Esophagus squamous epithelium (tissue), 5 donors: ENCODE measurements around the gene FAM124A. TPM values are rescaled to one million over a fixed set of nuclear protein-coding genes. Genes with fewer than 3 reads are reported as not detected.

ENCODE experiments used
- DNase-seq: peaks from one replicate; lab custom pipeline; 2025; lab: John Stamatoyannopoulos, UW
- H3K27ac ChIP-seq, 4 donors: fragments of 200-600 bp; sonication (generic); one replicate each; pipeline ENCODE4 v1.5.1; 2016 to 2019; ENCODE audit warnings: mild to moderate bottlenecking in 1 of 4
- H3K27me3 ChIP-seq, 4 donors: fragments of 200-600 bp; sonication (generic); 1 replicate in 3 of 4; 2 replicates in 1 of 4; pipeline versions ENCODE4 v1.5.1 to v1.6.0; 2017 to 2021; ENCODE audit warnings: antibody characterized with exemption in 1 of 4
- H3K36me3 ChIP-seq, 3 donors: fragments of 200-600 bp; sonication (generic); one replicate each; pipeline ENCODE4 v1.5.1; 2016 to 2019
- H3K4me1 ChIP-seq, 3 donors: fragments of 200-600 bp; sonication (generic); one replicate each; pipeline ENCODE4 v1.5.1; 2017 to 2019
- H3K4me3 ChIP-seq, 4 donors: fragments of 200-600 bp; sonication (generic); 1 replicate in 3 of 4; 2 replicates in 1 of 4; pipeline ENCODE4 v1.5.1; 2016 to 2019; ENCODE audit warnings: mild to moderate bottlenecking in 2 of 4, moderate library complexity in 1 of 4
- H3K9me3 ChIP-seq, 3 donors: fragments of 200-600 bp; sonication (generic); one replicate each; pipeline ENCODE4 v1.5.1; 2016 to 2019
- CTCF ChIP-seq, 6 experiments: fragments of 450-650 bp in 4 of 6; fragments of 200-600 bp in 2 of 6; sonication (generic) in 2 of 6; IDR thresholded peaks; one replicate each; pipeline ENCODE4 v1.5.1; 2016 to 2019; ENCODE audit warnings: antibody characterized with exemption in 6 of 6, mild to moderate bottlenecking in 4 of 6, moderate library complexity in 4 of 6
- POLR2A ChIP-seq, 4 donors: fragments of 450-650 bp; IDR thresholded peaks; one replicate each; pipeline ENCODE4 v1.6.1; 2017; ENCODE audit warnings: antibody characterized with exemption in 4 of 4, mild to moderate bottlenecking in 4 of 4, moderate library complexity in 3 of 4
- WGBS, 2 donors: methylation state at CpG; one replicate each; pipeline ENCODE4 v1.1.5; 2018; 5-methylcytosine and 5-hydroxymethylcytosine counted together
- intact Hi-C: fragments of 100-400 bp; cut with DNase I; formaldehyde crosslinking; loops from one replicate; pipeline ENCODE4 v1.15.0; 2022
- total RNA-seq, 4 donors: library from RNA; depleted of rRNA; stranded (reverse); fragments of >200 nt; gene quantifications; one replicate each; pipeline ENCODE4 v1.1.0, GENCODE V29; 2016
- donor health status: DM: yes; HTN: yes; CAD: no.

FAM124A gene
- total RNA-seq, 4 donors from 2014 or later = 0.45 to 2.5 (median 1.3) TPM

- no peaks in the 10 kb centered on the region for H3K36me3 ChIP-seq
- no peaks in the 10 kb centered on the region for H3K4me1 ChIP-seq
- H3K4me3 ChIP-seq = no peak overlapping the region
- 79 to 87% methylated on average over 3 of the region's 3 CpGs for WGBS, 2 donors
- no peak overlapping the region for H3K27ac ChIP-seq
- DNase-seq = no peak
- H3K27me3 ChIP-seq = peaks cover 0 to 52% (median 0%) of the 10 kb centered on the region in 4 donors
- no peak for TF ChIP-seq CTCF (IDR thresholded peaks at IDR 0.05)
- TF ChIP-seq POLR2A (IDR thresholded peaks at IDR 0.05) = no peak
- intact Hi-C loops = no loop called here
- H3K9me3 ChIP-seq = no peaks in the 10 kb centered on the region
These were observed 15.6 kb upstream of the FAM124A start for GRCh38 chr13:51206584-51206983.

DNA sequence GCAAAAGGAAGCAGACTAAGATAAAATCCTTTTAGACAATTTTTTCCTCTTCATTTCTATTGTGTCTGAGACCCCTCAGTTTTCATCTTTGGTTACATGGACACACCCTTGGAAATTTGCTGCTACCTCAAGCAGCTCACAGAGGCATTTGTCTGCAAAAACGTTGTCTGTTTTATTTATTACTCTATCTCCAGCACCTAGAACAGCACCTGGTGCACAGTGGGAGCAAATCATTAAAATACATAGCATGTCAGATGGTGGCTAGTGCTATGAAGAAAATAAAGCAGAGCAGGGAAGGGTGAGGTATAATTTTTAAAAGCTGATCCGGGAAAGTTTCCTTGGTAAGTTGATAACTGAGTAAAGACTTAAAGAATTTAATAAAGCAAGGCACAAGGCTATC lies 14.3 kb upstream of the FAM124A start:
- H3K27ac ChIP-seq = no peak overlapping the region
- H3K36me3 ChIP-seq = no peaks in the 10 kb centered on the region
- WGBS, 2 donors = 40 to 48% methylated on average over 2 of the region's 2 CpGs
- H3K4me3 ChIP-seq = no peak overlapping the region
- H3K9me3 ChIP-seq = no peaks in the 10 kb centered on the region
- DNase-seq = no peak
- no peak for TF ChIP-seq CTCF (IDR thresholded peaks at IDR 0.05)
- TF ChIP-seq POLR2A (IDR thresholded peaks at IDR 0.05) = no peak
- H3K27me3 ChIP-seq = peaks cover 0 to 65% (median 0%) of the 10 kb centered on the region in 4 donors
- intact Hi-C loops = no loop called here
- H3K4me1 ChIP-seq = no peaks in the 10 kb centered on the region

DNA sequence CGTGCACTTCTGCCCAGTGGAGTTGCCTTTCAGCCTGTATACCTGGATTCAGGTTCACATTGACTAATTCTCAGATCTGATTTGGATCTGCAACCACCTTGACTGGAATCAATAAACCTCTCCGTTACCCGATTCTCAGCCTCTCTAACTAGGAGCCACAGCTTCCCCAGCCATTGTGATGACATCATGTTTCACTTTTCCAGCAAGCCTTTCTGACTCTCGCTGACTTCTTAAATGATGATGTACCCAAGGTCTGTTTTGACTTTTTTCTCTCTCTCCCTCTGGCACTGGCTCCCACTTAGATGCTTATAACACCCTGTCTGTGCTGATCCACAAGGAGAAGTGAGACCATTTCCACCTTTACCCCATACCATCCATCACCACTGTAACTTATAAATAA lies 13.5 kb upstream of the FAM124A start:
- H3K27ac ChIP-seq = no peak overlapping the region
- TF ChIP-seq POLR2A (IDR thresholded peaks at IDR 0.05) = no peak
- no peak for TF ChIP-seq CTCF (IDR thresholded peaks at IDR 0.05)
- no peaks in the 10 kb centered on the region for H3K36me3 ChIP-seq
- peaks cover 0 to 73% (median 0%) of the 10 kb centered on the region in 4 donors for H3K27me3 ChIP-seq
- 76 to 88% methylated on average over 4 of the region's 4 CpGs for WGBS, 2 donors
- intact Hi-C loops = no loop called here
- no peak overlapping the region for H3K4me3 ChIP-seq
- no peaks in the 10 kb centered on the region for H3K9me3 ChIP-seq
- no peak for DNase-seq
- no peaks in the 10 kb centered on the region for H3K4me1 ChIP-seq

GRCh38 chr13:51211910-51212309 lies 10.3 kb upstream of the FAM124A start:
- TF ChIP-seq CTCF (IDR thresholded peaks at IDR 0.05) (no peak), POLR2A (IDR thresholded peaks at IDR 0.05) (no peak)
- H3K4me3 ChIP-seq = no peak overlapping the region
- 38 to 59% methylated on average over 2 of the region's 2 CpGs for WGBS, 2 donors

GRCh38 chr13:51212758-51213157 lies 9.4 kb upstream of the FAM124A start:
- H3K4me1 ChIP-seq = no peaks in the 10 kb centered on the region
- no peaks in the 10 kb centered on the region for H3K36me3 ChIP-seq
- peaks cover 0 to 72% (median 0%) of the 10 kb centered on the region in 4 donors for H3K27me3 ChIP-seq
- TF ChIP-seq CTCF (IDR thresholded peaks at IDR 0.05) = no peak
- no peak for TF ChIP-seq POLR2A (IDR thresholded peaks at IDR 0.05)
- no peak overlapping the region for H3K4me3 ChIP-seq
- H3K27ac ChIP-seq = no peak overlapping the region
- no peak for DNase-seq
- intact Hi-C loops = no loop called here
- WGBS, 2 donors = 32 to 42% methylated on average over 2 of the region's 2 CpGs
- no peaks in the 10 kb centered on the region for H3K9me3 ChIP-seq

More at GRCh38 chr13:51211910-51212309, 10.3 kb upstream of the FAM124A start:
- intact Hi-C loops = no loop called here
- no peaks in the 10 kb centered on the region for H3K36me3 ChIP-seq
- no peaks in the 10 kb centered on the region for H3K4me1 ChIP-seq
- H3K27ac ChIP-seq = no peak overlapping the region
- no peaks in the 10 kb centered on the region for H3K9me3 ChIP-seq
- no peak for DNase-seq
- H3K27me3 ChIP-seq = peaks cover 0 to 73% (median 0%) of the 10 kb centered on the region in 4 donors
